BLaER1 treated with 17β-estradiol and CSF1 and Interleukin-3, amounts not matched to agents 10 nM and 100 nM (cell line): ENCODE results near the gene SLX4.
"Not testable (repeated sequence)": the region's sequence is repeated elsewhere in the genome, so short reads cannot be mapped to it uniquely, and the experiment has no call there.

ENCODE experiments used
- H3K27ac ChIP-seq, 11 experiments: shearing (Covaris generic); formaldehyde crosslinking; 2 replicates each; pipeline ENCODE4 v1.8.1; 2022
- H3K27me3 ChIP-seq, 11 experiments: shearing (Covaris generic); formaldehyde crosslinking; 2 replicates each; pipeline ENCODE4 v1.8.1; 2022
- H3K36me3 ChIP-seq, 11 experiments: shearing (Covaris generic); formaldehyde crosslinking; 2 replicates each; pipeline ENCODE4 v1.8.1; 2022
- H3K4me1 ChIP-seq, 10 experiments: shearing (Covaris generic); formaldehyde crosslinking; 2 replicates each; pipeline ENCODE4 v1.8.1; 2022
- H3K4me2 ChIP-seq, 11 experiments: shearing (Covaris generic); formaldehyde crosslinking; 2 replicates each; pipeline ENCODE4 v1.8.1; 2022
- H3K4me3 ChIP-seq, 10 experiments: shearing (Covaris generic); formaldehyde crosslinking; 2 replicates each; pipeline ENCODE4 v1.8.1; 2022
- H3K9ac ChIP-seq, 11 experiments: shearing (Covaris generic); formaldehyde crosslinking; 2 replicates each; pipeline ENCODE4 v1.8.1; 2022
- H3K9me3 ChIP-seq, 11 experiments: shearing (Covaris generic); formaldehyde crosslinking; replicated peaks in 1 of 11; 2 replicates each; pipeline ENCODE4 v1.8.1; 2022
- H4K20me1 ChIP-seq, 11 experiments: shearing (Covaris generic); formaldehyde crosslinking; 2 replicates each; pipeline ENCODE4 v1.8.1; 2022
- Cebpa-rat ChIP-seq, 11 experiments: shearing (Covaris generic); IDR thresholded peaks; 2 replicates each; pipeline ENCODE4 v1.8.1; 2022

SLX4 gene, protein sequence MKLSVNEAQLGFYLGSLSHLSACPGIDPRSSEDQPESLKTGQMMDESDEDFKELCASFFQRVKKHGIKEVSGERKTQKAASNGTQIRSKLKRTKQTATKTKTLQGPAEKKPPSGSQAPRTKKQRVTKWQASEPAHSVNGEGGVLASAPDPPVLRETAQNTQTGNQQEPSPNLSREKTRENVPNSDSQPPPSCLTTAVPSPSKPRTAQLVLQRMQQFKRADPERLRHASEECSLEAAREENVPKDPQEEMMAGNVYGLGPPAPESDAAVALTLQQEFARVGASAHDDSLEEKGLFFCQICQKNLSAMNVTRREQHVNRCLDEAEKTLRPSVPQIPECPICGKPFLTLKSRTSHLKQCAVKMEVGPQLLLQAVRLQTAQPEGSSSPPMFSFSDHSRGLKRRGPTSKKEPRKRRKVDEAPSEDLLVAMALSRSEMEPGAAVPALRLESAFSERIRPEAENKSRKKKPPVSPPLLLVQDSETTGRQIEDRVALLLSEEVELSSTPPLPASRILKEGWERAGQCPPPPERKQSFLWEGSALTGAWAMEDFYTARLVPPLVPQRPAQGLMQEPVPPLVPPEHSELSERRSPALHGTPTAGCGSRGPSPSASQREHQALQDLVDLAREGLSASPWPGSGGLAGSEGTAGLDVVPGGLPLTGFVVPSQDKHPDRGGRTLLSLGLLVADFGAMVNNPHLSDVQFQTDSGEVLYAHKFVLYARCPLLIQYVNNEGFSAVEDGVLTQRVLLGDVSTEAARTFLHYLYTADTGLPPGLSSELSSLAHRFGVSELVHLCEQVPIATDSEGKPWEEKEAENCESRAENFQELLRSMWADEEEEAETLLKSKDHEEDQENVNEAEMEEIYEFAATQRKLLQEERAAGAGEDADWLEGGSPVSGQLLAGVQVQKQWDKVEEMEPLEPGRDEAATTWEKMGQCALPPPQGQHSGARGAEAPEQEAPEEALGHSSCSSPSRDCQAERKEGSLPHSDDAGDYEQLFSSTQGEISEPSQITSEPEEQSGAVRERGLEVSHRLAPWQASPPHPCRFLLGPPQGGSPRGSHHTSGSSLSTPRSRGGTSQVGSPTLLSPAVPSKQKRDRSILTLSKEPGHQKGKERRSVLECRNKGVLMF (N-terminal part only)

GRCh38 chr16:3611146-3611975, at the start of gene SLX4:
TSS of gene SLX4 (minus strand) at chr16:3611606. CDS start at chr16:3608964, 2,642 bp downstream.
- peak within 1 kb of the TSS; percentile 77 to 99 (median 98) for H3K4me3 ChIP-seq
- peaks cover 34 to 52% (median 43%) of the 10 kb centered on the region in 10 experiments for H3K4me1 ChIP-seq
- H3K27me3 ChIP-seq, result no peaks in the 10 kb centered on the region
- H3K4me2 ChIP-seq, result peak within 1 kb of the TSS; percentile 84 to 98 (median 95)
- no peak for TF ChIP-seq Cebpa-rat (IDR thresholded peaks at IDR 0.05)
- H3K9ac ChIP-seq, result peak within 1 kb of the TSS; percentile 84 to 93 (median 90)
- no peaks in the 10 kb centered on the region for H3K9me3 ChIP-seq
- no peaks in the 10 kb centered on the region for H4K20me1 ChIP-seq
- H3K27ac ChIP-seq, result peak within 1 kb of the TSS; percentile 74 to 92 (median 84)
- peaks cover 4 to 42% (median 18%) of the 10 kb centered on the region in 11 experiments; a peak in 17 of 22 replicates for H3K36me3 ChIP-seq

- Histone ChIP-seq H3K36me3 (peaks cover 89 to 100% (median 98%) of the 10 kb centered on the region in 11 experiments), H3K4me1 (peaks cover 6 to 21% (median 8%) of the 10 kb centered on the region in 10 experiments; a peak in 16 of 20 replicates)
Measured at GRCh38 chr16:3659251-3659650, 47.8 kb upstream of the SLX4 start.

DNA sequence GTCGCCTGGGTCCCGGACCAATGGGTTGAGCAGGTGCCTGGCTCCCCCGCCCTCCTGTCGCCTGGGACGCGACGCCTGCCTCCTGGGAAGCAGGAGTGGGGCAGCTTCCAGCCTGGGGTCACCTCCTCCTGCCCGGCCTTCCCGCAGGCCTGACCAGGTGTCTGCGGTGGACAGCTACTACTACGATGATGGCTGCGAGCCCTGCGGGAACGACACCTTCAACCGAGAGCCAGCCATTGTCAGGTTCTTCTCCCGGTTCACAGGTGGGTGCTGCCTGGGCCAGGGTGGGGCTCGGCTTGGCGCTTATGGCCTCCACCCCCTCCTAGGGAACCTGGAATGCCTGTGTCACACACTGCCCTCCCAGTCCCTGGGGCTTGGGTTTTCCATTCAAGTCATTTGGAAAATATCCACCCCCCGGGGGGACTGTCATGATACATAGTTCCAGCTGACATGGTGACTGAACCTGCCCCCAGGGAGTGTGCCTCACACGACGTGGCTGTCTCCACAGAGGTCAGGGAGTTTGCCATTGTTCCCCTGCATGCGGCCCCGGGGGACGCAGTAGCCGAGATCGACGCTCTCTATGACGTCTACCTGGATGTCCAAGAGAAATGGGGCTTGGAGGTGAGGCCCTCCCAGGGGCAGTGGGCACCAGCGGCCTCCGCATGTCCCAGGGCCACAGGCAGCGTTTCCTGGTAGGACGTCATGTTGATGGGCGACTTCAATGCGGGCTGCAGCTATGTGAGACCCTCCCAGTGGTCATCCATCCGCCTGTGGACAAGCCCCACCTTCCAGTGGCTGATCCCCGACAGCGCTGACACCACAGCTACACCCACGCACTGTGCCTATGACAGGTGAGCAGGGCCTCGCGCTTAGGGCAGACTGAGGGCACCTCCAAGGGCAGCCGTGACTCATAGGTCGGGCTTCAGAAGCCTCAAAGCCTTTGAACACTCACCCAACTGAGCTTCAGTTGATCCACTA, 45.4 kb upstream of the SLX4 start:
- Histone ChIP-seq H3K36me3 (peaks cover 79 to 100% (median 91%) of the 10 kb centered on the region in 11 experiments), H3K4me1 (peaks cover 6 to 18% (median 8%) of the 10 kb centered on the region in 10 experiments; a peak in 16 of 20 replicates), H3K9me3 (no peaks in the 10 kb centered on the region), H4K20me1 (peaks cover 0 to 79% (median 22%) of the 10 kb centered on the region in 11 experiments; a peak in 13 of 22 replicates), H3K9ac (no peak overlapping the region), H3K27me3 (no peaks in the 10 kb centered on the region), H3K4me3 (no peak overlapping the region), H3K4me2 (no peak overlapping the region), H3K27ac (no peak overlapping the region)
- no peak for TF ChIP-seq Cebpa-rat (IDR thresholded peaks at IDR 0.05)

More at GRCh38 chr16:3659251-3659650, 47.8 kb upstream of the SLX4 start:
- H3K9me3 ChIP-seq, result no peaks in the 10 kb centered on the region
- H3K4me2 ChIP-seq, result peak overlapping the region in 5 of 11 experiments; percentile 4 to 43 (median 9); a peak in 5 of 22 replicates
- H4K20me1 ChIP-seq, result peaks cover 0 to 87% (median 22%) of the 10 kb centered on the region in 11 experiments; a peak in 13 of 22 replicates
- no peak overlapping the region for H3K4me3 ChIP-seq
- no peak overlapping the region for H3K27ac ChIP-seq
- no peak for TF ChIP-seq Cebpa-rat (IDR thresholded peaks at IDR 0.05)
- H3K9ac ChIP-seq, result 0 out of 22 replicates have a peak overlapping the region, but pooled peaks of 1 of the 11 experiments have one; percentile 2
- no peaks in the 10 kb centered on the region for H3K27me3 ChIP-seq

DNA sequence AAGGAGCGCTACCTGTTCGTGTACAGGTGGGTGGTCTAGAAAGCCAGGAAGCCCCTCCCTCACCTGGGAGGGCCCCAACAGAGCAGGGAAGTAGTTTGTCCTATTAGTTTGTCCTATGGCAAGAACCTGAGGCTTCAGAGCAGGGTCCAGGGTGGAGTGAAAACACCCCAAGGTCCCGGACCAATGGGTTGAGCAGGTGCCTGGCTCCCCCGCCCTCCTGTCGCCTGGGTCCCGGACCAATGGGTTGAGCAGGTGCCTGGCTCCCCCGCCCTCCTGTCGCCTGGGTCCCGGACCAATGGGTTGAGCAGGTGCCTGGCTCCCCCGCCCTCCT, 44.7 kb upstream of the SLX4 start:
- not testable (repeated sequence) for H3K27ac ChIP-seq, H3K9ac ChIP-seq, H3K9me3 ChIP-seq, H3K4me2 ChIP-seq, H3K27me3 ChIP-seq, H3K4me3 ChIP-seq
- Histone ChIP-seq H4K20me1 (peaks cover 0 to 79% (median 16%) of the 10 kb centered on the region in 11 experiments; a peak in 13 of 22 replicates), H3K36me3 (peaks cover 79 to 100% (median 91%) of the 10 kb centered on the region in 11 experiments), H3K4me1 (peaks cover under 1 to 12% (median 7%) of the 10 kb centered on the region in 10 experiments; a peak in 15 of 20 replicates)

GRCh38 chr16:3655396-3656159, 44.2 kb upstream of the SLX4 start:
- H3K9me3 ChIP-seq, result no peaks in the 10 kb centered on the region
- H3K27ac ChIP-seq, result no peak overlapping the region
- H3K27me3 ChIP-seq, result no peaks in the 10 kb centered on the region
- H3K4me3 ChIP-seq, result no peak overlapping the region
- no peak for TF ChIP-seq Cebpa-rat (IDR thresholded peaks at IDR 0.05)
- peaks cover 81 to 100% (median 90%) of the 10 kb centered on the region in 11 experiments for H3K36me3 ChIP-seq
- H3K9ac ChIP-seq, result no peak overlapping the region
- peaks cover 0 to 80% (median 16%) of the 10 kb centered on the region in 11 experiments; a peak in 13 of 22 replicates for H4K20me1 ChIP-seq
- H3K4me2 ChIP-seq, result no peak overlapping the region
- peaks cover 0 to 11% (median 7%) of the 10 kb centered on the region in 10 experiments; a peak in 11 of 20 replicates for H3K4me1 ChIP-seq

DNA sequence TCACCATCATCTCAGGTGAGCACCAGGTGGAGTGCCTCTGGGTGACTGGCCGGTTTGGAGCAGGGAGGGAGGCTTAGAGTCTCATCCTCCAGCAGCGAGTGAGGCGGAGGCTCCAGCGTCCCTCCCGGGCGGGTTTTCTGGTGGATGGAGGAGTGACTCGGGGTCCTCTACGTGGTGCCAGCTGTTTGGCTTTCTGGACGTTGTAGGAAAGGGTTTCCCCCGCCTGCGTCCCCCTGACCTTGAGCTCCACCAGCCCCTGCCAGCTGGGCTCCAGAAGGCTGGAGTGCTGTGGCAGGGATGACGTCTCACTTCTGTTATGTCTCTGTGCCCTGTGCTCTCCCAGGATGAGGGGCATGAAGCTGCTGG, 43.6 kb upstream of the SLX4 start:
- H3K27me3 ChIP-seq, result no peaks in the 10 kb centered on the region
- H4K20me1 ChIP-seq, result peaks cover 0 to 74% (median 10%) of the 10 kb centered on the region in 11 experiments; a peak in 12 of 22 replicates
- H3K4me1 ChIP-seq, result peaks cover 0 to 10% (median 7%) of the 10 kb centered on the region in 10 experiments; a peak in 11 of 20 replicates
- no peak overlapping the region for H3K4me2 ChIP-seq
- no peak overlapping the region for H3K9ac ChIP-seq
- peaks cover 76 to 97% (median 85%) of the 10 kb centered on the region in 11 experiments for H3K36me3 ChIP-seq
- no peaks in the 10 kb centered on the region for H3K9me3 ChIP-seq
- no peak overlapping the region for H3K27ac ChIP-seq
- TF ChIP-seq Cebpa-rat (IDR thresholded peaks at IDR 0.05), result no peak
- H3K4me3 ChIP-seq, result no peak overlapping the region
